Right ventricle myocardium superior (tissue), 1 donor: Measurements from ENCODE around the gene DNAJC5G. TPM values are rescaled to one million over a fixed set of nuclear protein-coding genes. Genes with fewer than 3 reads are reported as not detected.
A peak's percentile ranks its signal among the peaks of the same experiment; 100 is the strongest.

Experiments used
- ATAC-seq: fragments of 200-7000 bp; cut with Tn5 transposase; one replicate; pipeline ENCODE4 v1.9.1; 2020; ENCODE audit warnings: mild to moderate bottlenecking; ENCODE audit not compliant: poor library complexity
- DNase-seq: peaks from one replicate; pipeline ENCODE4 v3.0.0-alpha.2; 2020
- intact Hi-C: fragments of 100-400 bp; cut with DNase I; formaldehyde crosslinking; loops from one replicate; pipeline ENCODE4 v1.11.2; 2022
- total RNA-seq: library from RNA; stranded (reverse); fragmentation: NEBNext Ultra II Directional; extraction: Animal tissue kit (Norgen Biotek cat#: 25700); gene quantifications from one replicate; pipeline ENCODE4 v1.2.1, GENCODE V29; 2021
- donor health status: DM: no; HTN: yes; CAD: no; lungs with severe emphysema.

Gene DNAJC5G
- total RNA-seq, 1 donor from 2014 or later, result 2.3 TPM

DNA sequence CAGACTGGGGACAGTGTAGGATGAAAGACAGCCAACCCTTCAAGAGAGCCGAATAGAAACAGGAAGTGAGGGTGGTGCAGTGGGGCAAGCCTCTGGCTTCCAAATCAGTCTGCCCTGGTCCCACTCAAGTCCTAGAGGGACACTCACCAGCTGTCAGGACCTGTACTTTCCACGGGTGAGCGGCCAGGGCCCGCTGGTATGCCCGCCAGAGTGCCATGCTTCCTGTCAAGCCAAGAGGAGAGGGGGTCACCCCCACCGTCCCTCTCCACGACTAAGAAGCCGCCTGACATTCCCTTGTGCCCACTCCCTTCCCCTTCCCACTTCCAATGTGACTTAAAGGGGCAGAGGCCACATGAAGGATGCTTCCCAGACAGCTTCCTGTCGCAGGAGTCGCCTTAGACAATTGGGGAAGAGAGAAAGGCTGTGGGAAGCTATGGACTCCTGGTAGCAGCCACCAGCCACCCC is 47.1 kb downstream of the DNAJC5G start:
- DNase-seq (no peak), ATAC-seq (peak; percentile 11)
- intact Hi-C loops, result no loop called here

- ATAC-seq, result peak; percentile 95
- intact Hi-C loops, result no loop called here
- peak; percentile 94 for DNase-seq
Measured at GRCh38 chr2:27322766-27323595, 47.7 kb downstream of the DNAJC5G start, which contains the start of gene MPV17. Gene MPV17 (minus strand): TSS chr2:27323097. CDS start chr2:27322517, 580 bp downstream.

- DNase-seq (no peak), ATAC-seq (peak; percentile 9)
- intact Hi-C loops, result no loop called here
Measured at GRCh38 chr2:27323596-27324285, 48.5 kb downstream of the DNAJC5G start.

DNA sequence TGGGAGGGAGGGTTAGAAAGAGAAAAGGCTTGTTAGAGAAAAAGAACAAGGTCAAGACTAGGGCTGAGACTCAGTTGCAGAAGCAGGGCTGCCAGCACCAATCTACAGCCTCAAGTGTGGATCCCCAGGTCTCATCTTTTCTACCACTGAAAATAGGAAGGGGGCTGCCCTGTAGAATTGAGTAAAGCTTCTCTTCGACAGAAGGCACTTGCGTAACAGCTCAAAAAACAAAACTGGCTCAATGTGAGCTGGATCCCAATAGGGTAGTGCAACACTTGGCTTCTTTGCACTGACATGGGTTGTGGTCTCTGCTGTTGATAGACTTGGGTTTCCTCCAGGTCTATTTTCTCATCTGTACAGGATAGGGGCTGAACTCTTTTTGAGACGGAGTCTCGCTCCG is 49.5 kb downstream of the DNAJC5G start:
- ATAC-seq, result no peak
- intact Hi-C loops, result no loop called here
- DNase-seq, result no peak

Other genes starting within 250 kb of the DNAJC5G start
- 28.2 TPM for gene TMEM214, start 242.5 kb upstream of the DNAJC5G start, total RNA-seq
- gene AGBL5, start 223.8 kb upstream of the DNAJC5G start, total RNA-seq, result 6.8 TPM
- 393 TPM for gene OST4, start 203.8 kb upstream of the DNAJC5G start, total RNA-seq
- 17.4 TPM for gene EMILIN1, start 196.8 kb upstream of the DNAJC5G start, total RNA-seq
- gene KHK, start 188.7 kb upstream of the DNAJC5G start, total RNA-seq, result 3.3 TPM
- gene CGREF1, start 156.3 kb upstream of the DNAJC5G start, total RNA-seq, result 1.4 TPM
- 4.0 TPM for gene ABHD1, start 151.6 kb upstream of the DNAJC5G start, total RNA-seq
- gene PREB, start 140.8 kb upstream of the DNAJC5G start, total RNA-seq, result 50.6 TPM
- gene PRR30, start 136.0 kb upstream of the DNAJC5G start, total RNA-seq, result not detected
- not detected for gene TCF23, start 126.4 kb upstream of the DNAJC5G start, total RNA-seq
- gene ATRAID, start 63.4 kb upstream of the DNAJC5G start, total RNA-seq, result 109 TPM
- 12.3 TPM for gene SLC5A6, start 63.2 kb upstream of the DNAJC5G start, total RNA-seq
- gene CAD, start 58.1 kb upstream of the DNAJC5G start, total RNA-seq, result 8.6 TPM
- gene SLC30A3, start 12.4 kb upstream of the DNAJC5G start, total RNA-seq, result 10.4 TPM
- 301 TPM for gene TRIM54, start 7.0 kb downstream of the DNAJC5G start, total RNA-seq
- gene UCN, start 33.0 kb downstream of the DNAJC5G start, total RNA-seq, result 0.59 TPM
- 37.2 TPM for gene MPV17, start 47.7 kb downstream of the DNAJC5G start, total RNA-seq
- 14.6 TPM for gene GTF3C2, start 81.3 kb downstream of the DNAJC5G start, total RNA-seq
- gene EIF2B4, start 94.9 kb downstream of the DNAJC5G start, total RNA-seq, result 37.4 TPM
- gene SNX17, start 95.2 kb downstream of the DNAJC5G start, total RNA-seq, result 55.6 TPM
- 6.0 TPM for gene ZNF513, start 105.3 kb downstream of the DNAJC5G start, total RNA-seq
- 34.3 TPM for gene PPM1G, start 134.2 kb downstream of the DNAJC5G start, total RNA-seq
- gene NRBP1, start 153.2 kb downstream of the DNAJC5G start, total RNA-seq, result 50.8 TPM
- 0.24 TPM for gene KRTCAP3, start 166.9 kb downstream of the DNAJC5G start, total RNA-seq
- gene IFT172, start 214.3 kb downstream of the DNAJC5G start, total RNA-seq, result 20.3 TPM
- gene FNDC4, start 219.8 kb downstream of the DNAJC5G start, total RNA-seq, result 2.0 TPM
- gene GCKR, start 221.4 kb downstream of the DNAJC5G start, total RNA-seq, result not detected